Measurements from ENCODE around the gene HMGXB3. TPM values are rescaled to one million over a fixed set of nuclear protein-coding genes. Genes with fewer than 3 reads are reported as not detected.

Gene HMGXB3
- total RNA-seq, 2 donors from 2014 or later = 22.6 to 43.5 TPM

- no peak overlapping the region for H3K27ac ChIP-seq
- no peaks in the 10 kb centered on the region for H3K4me1 ChIP-seq
- H3K4me3 ChIP-seq = no peak overlapping the region
- no peak for ATAC-seq
- no peaks in the 10 kb centered on the region for H3K36me3 ChIP-seq (replicated peaks in 1 of 2; ENCODE audit: insufficient read depth in 1 of 2, low read depth in 2 of 2)
- no peak for TF ChIP-seq POLR2A (IDR thresholded peaks at IDR 0.05)
- TF ChIP-seq, protein P1, sequence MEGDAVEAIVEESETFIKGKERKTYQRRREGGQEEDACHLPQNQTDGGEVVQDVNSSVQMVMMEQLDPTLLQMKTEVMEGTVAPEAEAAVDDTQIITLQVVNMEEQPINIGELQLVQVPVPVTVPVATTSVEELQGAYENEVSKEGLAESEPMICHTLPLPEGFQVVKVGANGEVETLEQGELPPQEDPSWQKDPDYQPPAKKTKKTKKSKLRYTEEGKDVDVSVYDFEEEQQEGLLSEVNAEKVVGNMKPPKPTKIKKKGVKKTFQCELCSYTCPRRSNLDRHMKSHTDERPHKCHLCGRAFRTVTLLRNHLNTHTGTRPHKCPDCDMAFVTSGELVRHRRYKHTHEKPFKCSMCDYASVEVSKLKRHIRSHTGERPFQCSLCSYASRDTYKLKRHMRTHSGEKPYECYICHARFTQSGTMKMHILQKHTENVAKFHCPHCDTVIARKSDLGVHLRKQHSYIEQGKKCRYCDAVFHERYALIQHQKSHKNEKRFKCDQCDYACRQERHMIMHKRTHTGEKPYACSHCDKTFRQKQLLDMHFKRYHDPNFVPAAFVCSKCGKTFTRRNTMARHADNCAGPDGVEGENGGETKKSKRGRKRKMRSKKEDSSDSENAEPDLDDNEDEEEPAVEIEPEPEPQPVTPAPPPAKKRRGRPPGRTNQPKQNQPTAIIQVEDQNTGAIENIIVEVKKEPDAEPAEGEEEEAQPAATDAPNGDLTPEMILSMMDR (IDR thresholded peaks at IDR 0.05) = no peak
- H3K27me3 ChIP-seq = no peaks in the 10 kb centered on the region
- 74 to 88% methylated on average over 5 of the region's 5 CpGs for WGBS, 2 donors
- intact Hi-C loops (cut with DNase I) = loop anchor here (5.0 kb wide), 1 partner anchor 156 kb away; no protein-coding TSS in a partner anchor
- H3K9me3 ChIP-seq = no peaks in the 10 kb centered on the region
- DNase-seq = no peak
Observed at GRCh38 chr5:149988126-149988525, 12.4 kb upstream of the HMGXB3 start.

DNA sequence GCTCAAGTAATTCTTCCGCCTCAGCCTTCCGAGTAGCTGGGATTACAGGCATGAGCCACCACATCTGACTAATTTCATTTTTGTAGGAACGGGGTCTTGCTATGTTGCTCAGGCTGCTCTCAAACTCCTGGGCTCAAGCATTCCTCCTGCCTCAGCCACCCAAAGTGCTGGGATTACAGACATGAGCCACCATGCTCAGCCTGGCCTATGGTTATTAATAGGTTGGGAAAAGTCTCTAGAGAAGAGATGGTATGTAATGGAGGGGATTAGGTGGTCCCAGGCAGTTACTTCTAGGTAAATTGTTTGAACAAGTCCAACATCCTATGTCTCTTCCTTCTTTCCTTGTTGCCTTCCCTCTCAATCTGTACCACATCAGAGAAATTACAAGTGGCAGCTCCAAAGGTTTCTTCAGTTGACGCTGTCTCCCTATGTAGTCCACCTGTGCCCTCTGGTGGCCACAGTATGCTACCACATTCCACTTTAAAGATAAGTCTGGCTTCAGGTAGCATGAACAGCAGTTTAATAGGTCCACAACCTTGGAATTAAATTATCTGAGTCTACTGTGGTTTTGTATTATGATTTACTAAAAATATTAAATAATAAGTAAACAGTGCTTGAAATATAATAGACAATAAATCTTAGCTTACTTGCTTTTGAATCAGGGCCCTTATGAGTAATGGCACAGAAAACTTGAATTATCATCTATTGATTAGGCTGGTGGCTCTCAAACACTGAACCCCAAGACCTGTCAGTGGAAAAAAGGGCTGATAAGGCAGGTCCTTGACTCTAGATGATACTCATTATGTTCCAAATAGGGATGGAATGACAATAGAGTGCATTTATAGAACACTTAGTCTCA is 9.8 kb upstream of the HMGXB3 start:
- WGBS, 2 donors = 60 to 61% methylated on average over 4 of the region's 4 CpGs
- H3K27me3 ChIP-seq = no peaks in the 10 kb centered on the region
- no peak overlapping the region for H3K4me3 ChIP-seq
- TF ChIP-seq, protein P1 (IDR thresholded peaks at IDR 0.05) = peak; percentile 81 to 98 (median 92)
- TF ChIP-seq POLR2A (IDR thresholded peaks at IDR 0.05) = no peak
- no peaks in the 10 kb centered on the region for H3K4me1 ChIP-seq
- no peak overlapping the region for H3K27ac ChIP-seq
- DNase-seq (peak; percentile 83 to 88 (median 85)), ATAC-seq (peak; percentile 94)
- H3K36me3 ChIP-seq (replicated peaks in 1 of 2; ENCODE audit: insufficient read depth in 1 of 2, low read depth in 2 of 2) = peaks cover 0 to 3% of the 10 kb centered on the region in 2 donors
- H3K9me3 ChIP-seq = no peaks in the 10 kb centered on the region
- intact Hi-C loops (cut with DNase I) = loop anchor here (10.0 kb wide), 2 partner anchors 46 to 356 kb away; partner anchors contain the start of gene PDE6A

- Histone ChIP-seq H3K27me3 (no peaks in the 10 kb centered on the region), H3K36me3 (replicated peaks in 1 of 2; ENCODE audit: insufficient read depth in 1 of 2, low read depth in 2 of 2) (peaks cover 0 to 3% of the 10 kb centered on the region in 2 donors), H3K9me3 (no peaks in the 10 kb centered on the region), H3K27ac (no peak overlapping the region), H3K4me1 (no peaks in the 10 kb centered on the region), H3K4me3 (no peak overlapping the region)
- TF ChIP-seq, protein P1 (IDR thresholded peaks at IDR 0.05) = no peak
- TF ChIP-seq POLR2A (IDR thresholded peaks at IDR 0.05) = no peak
- no peak for ATAC-seq
- 89 to 90% methylated on average over 3 of the region's 3 CpGs for WGBS, 2 donors
- intact Hi-C loops (cut with DNase I) = loop anchor here (10.0 kb wide), 2 partner anchors 49 to 359 kb away; partner anchors contain the start of gene PDE6A
- DNase-seq = no peak
Observed at GRCh38 chr5:149993471-149993870, 7.1 kb upstream of the HMGXB3 start.

- no peak for DNase-seq
- Histone ChIP-seq H3K4me3 (no peak overlapping the region), H3K9me3 (no peaks in the 10 kb centered on the region), H3K4me1 (peaks cover 15% of the 10 kb centered on the region), H3K36me3 (replicated peaks in 1 of 2; ENCODE audit: insufficient read depth in 1 of 2, low read depth in 2 of 2) (peaks cover 0 to 3% of the 10 kb centered on the region in 2 donors), H3K27me3 (no peaks in the 10 kb centered on the region), H3K27ac (no peak overlapping the region)
- intact Hi-C loops (cut with DNase I) = loop anchor here (10.0 kb wide), 2 partner anchors 51 to 361 kb away; partner anchors contain the start of gene PDE6A
- no peak for TF ChIP-seq POLR2A (IDR thresholded peaks at IDR 0.05)
- TF ChIP-seq, protein P1 (IDR thresholded peaks at IDR 0.05) = no peak
- no peak for ATAC-seq
- 86% methylated on average over 14 of the region's 14 CpGs for WGBS, 2 donors
Observed at GRCh38 chr5:149995385-149996204, 4.9 kb upstream of the HMGXB3 start.

Data from body of pancreas (tissue), 4 donors.